OCI-LY1 (cell line): Measurements from ENCODE around the gene MARK2.

Experiments
- H2AFZ ChIP-seq: fragments of 200-600 bp; sonication (generic), shearing (Covaris generic); 2 replicates; pipeline ENCODE4 v1.6.0; 2014; ENCODE audit warnings: antibody characterized with exemption, mild to moderate bottlenecking, low read length
- H3F3A ChIP-seq: fragments of 200-600 bp; sonication (generic), shearing (Covaris generic); 2 replicates; pipeline ENCODE4 v1.6.0; 2014; ENCODE audit warnings: mild to moderate bottlenecking, antibody characterized with exemption, low read length, moderate library complexity; ENCODE audit not compliant: insufficient read depth
- H3K27ac ChIP-seq: fragments of 200-600 bp; sonication (generic); 2 replicates; pipeline ENCODE4 v1.5.1; 2014; ENCODE audit warnings: low read length, mixed run types, mild to moderate bottlenecking, low read depth; ENCODE audit not compliant: poor library complexity, severe bottlenecking
- H3K27me3 ChIP-seq: fragments of 200-600 bp; sonication (generic); 2 replicates; pipeline ENCODE4 v1.6.0; 2014; ENCODE audit warnings: antibody characterized with exemption, mild to moderate bottlenecking, low read length, moderate library complexity; ENCODE audit not compliant: insufficient read depth
- H3K36me3 ChIP-seq: fragments of 200-600 bp; sonication (generic); 2 replicates; pipeline ENCODE4 v1.6.1; 2014; ENCODE audit warnings: mild to moderate bottlenecking, antibody characterized with exemption, low read length, moderate library complexity, mixed read lengths; ENCODE audit not compliant: insufficient read depth
- H3K4me1 ChIP-seq: fragments of 200-600 bp; sonication (generic); 2 replicates; pipeline ENCODE4 v1.5.1; 2014; ENCODE audit warnings: mild to moderate bottlenecking, low read length, moderate library complexity; ENCODE audit not compliant: insufficient read depth, severe bottlenecking
- H3K4me2 ChIP-seq: fragments of 200-600 bp; sonication (generic), shearing (Covaris generic); 2 replicates; pipeline ENCODE4 v1.6.1; 2014; ENCODE audit warnings: low read length
- H3K4me3 ChIP-seq: fragments of 200-600 bp; sonication (generic); 2 replicates; pipeline ENCODE4 v1.5.1; 2014; ENCODE audit warnings: low read length, low read depth, mild to moderate bottlenecking, mixed read lengths; ENCODE audit not compliant: poor library complexity, severe bottlenecking
- H3K79me2 ChIP-seq: fragments of 200-600 bp; shearing (Covaris generic); 2 replicates; pipeline ENCODE4 v1.6.1; 2016; ENCODE audit warnings: mixed run types, low read length, mixed read lengths; ENCODE audit not compliant: insufficient read depth
- H3K9ac ChIP-seq: fragments of 200-600 bp; sonication (generic), shearing (Covaris generic); 2 replicates; pipeline ENCODE4 v1.6.1; 2014; ENCODE audit warnings: mild to moderate bottlenecking, low read length, mixed read lengths
- H3K9me2 ChIP-seq: fragments of 200-600 bp; sonication (generic), shearing (Covaris generic); 2 replicates; pipeline ENCODE4 v1.6.1; 2014; ENCODE audit warnings: low read depth, mild to moderate bottlenecking, low read length, mixed read lengths
- H3K9me3 ChIP-seq: fragments of 200-600 bp; shearing (Covaris generic); 2 replicates; pipeline ENCODE4 v1.6.1; 2014; ENCODE audit warnings: low read length, mixed read lengths
- H4K20me1 ChIP-seq: fragments of 200-600 bp; sonication (generic), shearing (Covaris generic); 2 replicates; pipeline ENCODE4 v1.6.0; 2016; ENCODE audit warnings: mild to moderate bottlenecking, low read length; ENCODE audit not compliant: insufficient read depth
- CTCF ChIP-seq: fragments of 200-600 bp; sonication (generic), shearing (Covaris generic); IDR thresholded peaks from 2 replicates; pipeline ENCODE4 v1.5.1; 2017; ENCODE audit warnings: mild to moderate bottlenecking, antibody characterized with exemption, low read length, moderate library complexity, mixed read lengths
- EZH2 ChIP-seq: fragments of 200-600 bp; sonication (generic), shearing (Covaris generic); IDR thresholded peaks from 2 replicates; pipeline ENCODE4 v1.8.0; 2017; ENCODE audit warnings: borderline replicate concordance, mixed run types, mild to moderate bottlenecking, antibody characterized with exemption, low read length, moderate library complexity, mixed read lengths

MARK2 gene

GRCh38 chr11:63870351-63871140 lies 31.6 kb downstream of the MARK2 start:
- Histone ChIP-seq H3K27ac (peak overlapping the region; percentile 53), H3K9me3 (no peaks in the 10 kb centered on the region), H3K4me2 (no peak overlapping the region), H3K79me2 (peaks cover 43% of the 10 kb centered on the region), H3K4me3 (no peak overlapping the region), H3K27me3 (no peaks in the 10 kb centered on the region), H3K36me3 (peaks cover 38% of the 10 kb centered on the region; the same call in 1 of the 2 replicates), H2AFZ (no peak overlapping the region), H3K9ac (no peak overlapping the region), H3K4me1 (peaks cover 41% of the 10 kb centered on the region), H4K20me1 (no peaks in the 10 kb centered on the region), H3K9me2 (no peaks in the 10 kb centered on the region), H3F3A (no peaks in the 10 kb centered on the region)
- TF ChIP-seq EZH2 (no peak), CTCF (no peak)

- Histone ChIP-seq H3K4me3 (no peak overlapping the region), H3K4me2 (no peak overlapping the region), H3K79me2 (peaks cover 52% of the 10 kb centered on the region), H3F3A (no peaks in the 10 kb centered on the region), H3K36me3 (peaks cover 34% of the 10 kb centered on the region; the same call in 1 of the 2 replicates), H3K4me1 (peaks cover 27% of the 10 kb centered on the region), H3K27ac (peak overlapping the region; percentile 64), H4K20me1 (no peaks in the 10 kb centered on the region), H2AFZ (no peak overlapping the region), H3K9ac (no peak overlapping the region), H3K9me3 (no peaks in the 10 kb centered on the region), H3K9me2 (no peaks in the 10 kb centered on the region), H3K27me3 (no peaks in the 10 kb centered on the region)
- peak; percentile 43; the same call in 1 of the 2 replicates for TF ChIP-seq CTCF
- no peak for TF ChIP-seq EZH2
Measured at GRCh38 chr11:63871962-63872799, 33.3 kb downstream of the MARK2 start.

GRCh38 chr11:63872800-63873197 lies 33.9 kb downstream of the MARK2 start:
- Histone ChIP-seq H3K4me3 (no peak overlapping the region), H3K36me3 (peaks cover 29% of the 10 kb centered on the region; the same call in 1 of the 2 replicates), H2AFZ (no peak overlapping the region), H3K9me2 (no peaks in the 10 kb centered on the region), H3K79me2 (peaks cover 47% of the 10 kb centered on the region), H3K4me2 (no peak overlapping the region), H3K4me1 (peaks cover 27% of the 10 kb centered on the region), H3K9ac (no peak overlapping the region), H3K9me3 (no peaks in the 10 kb centered on the region), H3K27me3 (no peaks in the 10 kb centered on the region), H3K27ac (no peak overlapping the region), H3F3A (no peaks in the 10 kb centered on the region), H4K20me1 (no peaks in the 10 kb centered on the region)
- TF ChIP-seq CTCF: no peak
